ENCODE data around the gene MPLKIP.
"Not testable (repeated sequence)": the region's sequence is repeated elsewhere in the genome, so short reads cannot be mapped to it uniquely, and the experiment has no call there.

Gene MPLKIP

DNA sequence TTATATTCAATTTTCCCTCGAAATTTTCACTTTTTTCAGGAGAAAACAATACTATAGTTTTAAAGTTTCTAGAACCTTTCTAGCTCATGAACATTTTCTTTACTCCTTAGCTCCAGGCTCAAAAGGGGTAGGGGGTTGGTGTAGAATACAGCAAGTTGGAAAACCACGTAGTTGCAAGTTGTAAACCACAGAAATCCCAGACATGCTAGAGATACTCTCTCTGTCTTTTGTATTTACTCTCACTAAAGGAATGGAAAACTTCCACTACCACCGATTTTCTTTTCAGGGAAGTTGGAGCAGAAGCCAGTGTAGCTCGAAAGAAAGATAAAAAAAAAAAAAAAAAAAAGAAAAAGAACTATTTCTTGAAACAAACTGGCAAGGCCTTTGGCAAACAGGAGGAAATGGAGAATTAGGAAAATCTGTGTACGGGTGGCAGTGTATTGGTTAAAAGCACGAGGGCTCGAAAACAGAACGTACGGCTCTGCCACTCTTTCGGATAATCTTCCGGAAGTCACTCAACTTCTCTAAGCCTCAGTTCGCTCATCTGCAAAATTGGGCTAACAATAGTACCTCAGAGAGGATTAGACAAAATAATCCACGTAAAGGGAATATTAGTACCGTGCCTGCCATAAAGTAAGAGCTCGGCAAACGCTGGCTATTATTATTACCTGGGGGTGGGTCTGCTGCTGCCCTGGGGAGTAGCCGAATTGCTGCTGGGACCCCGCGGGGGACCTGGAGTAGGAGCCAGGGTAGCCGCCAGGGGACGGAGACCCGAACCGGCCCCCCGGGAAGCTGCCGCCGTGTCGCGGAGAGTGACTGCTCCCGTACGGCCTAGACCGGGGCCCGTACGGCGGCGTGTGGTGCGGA lies 628 bp downstream of the MPLKIP start:
- DNase-seq (ENCODE audit: low read depth in 2 of 2): no peak

DNA sequence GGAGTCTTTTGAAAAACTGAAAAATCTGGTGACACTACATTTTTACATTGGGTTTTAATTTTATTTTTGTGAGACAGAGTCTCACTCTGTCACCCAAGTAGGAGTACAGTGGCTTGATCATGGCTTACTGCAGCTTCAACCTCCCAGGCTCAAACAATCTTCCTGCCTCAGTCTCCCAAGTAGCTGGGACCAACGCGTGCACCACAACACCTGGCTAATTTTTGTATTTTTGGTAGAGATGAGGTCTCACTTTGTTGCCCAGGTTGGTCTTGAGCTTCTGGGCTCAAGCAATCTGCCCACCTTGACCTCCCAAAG lies 11.5 kb downstream of the MPLKIP start:
- DNase-seq (ENCODE audit: low read depth in 2 of 2): no peak

DNA sequence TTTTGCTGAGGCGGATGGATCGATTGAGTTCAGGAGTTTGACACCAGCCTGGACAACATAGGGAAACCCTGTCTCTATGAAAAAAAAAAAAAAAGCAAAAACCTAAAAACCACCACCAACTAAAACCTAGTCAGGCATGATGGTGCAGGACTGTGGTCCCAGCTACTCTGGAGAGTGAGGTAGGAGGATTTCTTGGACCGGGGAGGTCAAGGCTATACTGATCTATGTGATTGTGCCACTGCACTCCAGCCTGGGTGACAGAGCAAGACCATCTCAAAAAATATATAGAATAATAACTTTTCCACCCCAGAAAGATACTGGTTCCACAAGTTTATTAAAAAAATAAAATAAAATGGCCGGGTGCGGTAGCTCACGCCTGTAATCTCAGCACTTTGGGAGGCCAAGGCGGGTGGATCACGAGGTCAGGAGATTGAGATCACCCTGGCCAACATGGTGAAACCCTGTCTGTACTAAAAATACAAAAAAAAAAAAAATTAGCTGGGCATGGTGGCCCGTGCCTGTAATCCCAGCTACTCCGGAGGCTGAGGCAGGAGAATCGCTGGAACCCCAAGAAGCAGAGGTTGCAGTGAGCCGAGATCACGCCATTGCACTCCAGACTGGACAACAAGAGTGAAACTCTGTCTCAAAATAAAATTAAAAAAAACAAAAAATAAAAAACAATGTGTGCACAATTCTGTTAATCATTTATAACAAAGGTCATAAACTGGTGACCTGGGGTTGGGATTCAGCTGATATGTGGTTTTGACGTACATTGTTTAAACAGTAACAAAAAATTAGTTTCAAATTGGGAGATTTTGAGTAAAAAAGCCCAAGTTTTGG lies 12.1 kb downstream of the MPLKIP start:
- not testable (repeated sequence) for DNase-seq (ENCODE audit: low read depth in 2 of 2)

DNA sequence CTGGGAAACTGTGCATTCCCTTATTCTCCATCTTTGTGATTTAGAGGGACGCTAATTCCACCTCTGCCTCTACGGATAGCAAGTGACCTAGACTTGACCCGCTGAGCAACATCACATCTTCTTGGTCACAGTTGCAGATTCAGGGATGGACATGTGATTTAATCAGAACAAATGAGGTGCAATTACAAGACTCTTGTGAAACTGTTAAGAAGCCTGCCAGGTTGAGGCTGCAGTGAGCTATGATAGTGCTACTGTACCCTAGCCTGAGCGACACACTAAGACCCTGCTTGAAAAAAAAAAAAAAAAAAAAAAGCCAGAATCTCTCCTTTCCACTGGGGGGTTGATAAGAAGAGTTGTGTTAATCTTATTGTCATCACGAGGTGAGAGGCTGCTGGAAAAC lies 14.4 kb downstream of the MPLKIP start:
- DNase-seq (ENCODE audit: low read depth in 2 of 2): no peak

- DNase-seq (ENCODE audit: low read depth in 2 of 2): not testable (repeated sequence)
These were observed 16.2 kb downstream of the MPLKIP start for GRCh38 chr7:40118201-40118600.

DNA sequence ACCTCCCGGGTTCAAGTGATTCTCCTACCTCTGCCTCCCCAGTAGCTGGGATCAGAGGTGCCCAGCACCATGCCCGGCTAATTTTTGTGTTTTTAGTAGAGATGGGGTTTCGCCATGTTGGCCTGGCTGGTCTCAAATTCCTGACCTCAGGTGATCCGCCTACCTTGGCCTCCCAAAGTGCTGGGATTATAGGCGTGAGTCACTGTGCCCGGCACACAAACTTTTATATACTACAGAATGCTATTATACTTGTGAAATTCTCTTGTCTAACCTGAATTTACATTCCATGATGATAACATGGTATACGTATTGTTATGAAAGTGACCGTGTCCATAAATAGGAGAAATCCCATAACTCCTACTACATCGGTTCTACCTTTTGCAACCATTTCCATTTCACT lies 17.2 kb downstream of the MPLKIP start:
- not testable (repeated sequence) for DNase-seq (ENCODE audit: low read depth in 2 of 2)

- DNase-seq (ENCODE audit: low read depth in 2 of 2): no peak
These were observed 18.5 kb downstream of the MPLKIP start for GRCh38 chr7:40115936-40116335.

GRCh38 chr7:40105879-40106473 lies 28.4 kb downstream of the MPLKIP start:
- DNase-seq (ENCODE audit: low read depth in 2 of 2): no peak

GRCh38 chr7:40102897-40103296 lies 31.5 kb downstream of the MPLKIP start:
- no peak for DNase-seq (ENCODE audit: low read depth in 2 of 2)

DNA sequence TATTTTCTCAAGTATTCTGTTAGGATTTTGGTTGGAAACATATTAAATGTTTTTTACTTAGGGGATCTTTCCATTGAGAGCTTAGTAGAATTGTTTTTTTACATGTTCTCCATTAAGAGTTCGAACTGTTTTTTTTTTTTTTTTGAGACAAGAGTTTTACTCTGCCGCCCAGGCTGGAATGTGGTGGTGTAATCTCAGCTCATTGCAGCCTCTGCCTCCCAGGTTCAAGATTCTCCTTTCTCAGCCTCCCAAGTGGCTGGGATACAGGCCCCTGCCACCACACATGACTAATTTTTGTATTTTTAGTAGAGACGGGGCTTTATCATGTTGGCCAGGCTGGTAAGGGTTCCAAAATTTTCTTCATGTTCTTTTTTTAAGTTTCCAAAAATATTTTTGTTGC lies 33.2 kb downstream of the MPLKIP start:
- no peak for DNase-seq (ENCODE audit: low read depth in 2 of 2)

GRCh38 chr7:40099837-40100236 lies 34.6 kb downstream of the MPLKIP start:
- DNase-seq (ENCODE audit: low read depth in 2 of 2): no peak

- DNase-seq (ENCODE audit: low read depth in 2 of 2): no peak
These were observed 35.6 kb downstream of the MPLKIP start for GRCh38 chr7:40098810-40099209.

GRCh38 chr7:40097728-40098127 lies 36.7 kb downstream of the MPLKIP start:
- DNase-seq (ENCODE audit: low read depth in 2 of 2): no peak

DNA sequence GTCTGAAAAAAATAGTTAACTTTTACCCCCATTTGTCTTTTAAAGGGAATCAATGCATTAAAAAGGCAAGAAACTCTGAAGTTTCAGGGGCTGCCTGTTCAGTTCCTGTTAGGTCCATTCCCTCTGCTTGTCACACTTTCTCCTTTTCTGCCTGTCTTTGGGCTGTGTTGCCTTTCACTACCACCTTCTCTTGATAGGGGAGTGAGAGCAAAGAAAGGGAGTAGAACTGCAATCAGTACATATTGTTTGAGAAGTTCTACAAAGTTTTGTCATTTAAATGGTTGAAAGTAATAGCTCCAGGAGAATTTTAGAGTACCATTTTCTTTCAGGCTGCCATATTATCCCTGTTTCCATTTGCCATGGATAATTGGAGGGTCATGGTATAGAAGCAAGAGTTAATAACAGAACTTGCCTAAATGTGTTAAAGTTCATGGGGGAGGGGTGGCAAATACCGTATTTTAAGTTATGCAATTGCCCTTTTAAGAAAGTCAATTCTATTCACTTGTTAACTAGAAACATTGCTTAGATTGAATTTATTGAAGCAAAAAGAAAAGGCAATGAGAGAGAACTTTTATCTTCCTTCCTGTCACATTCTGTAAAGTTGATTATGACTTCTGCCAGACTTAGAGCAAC lies 38.6 kb downstream of the MPLKIP start:
- no peak for DNase-seq (ENCODE audit: low read depth in 2 of 2)

DNA sequence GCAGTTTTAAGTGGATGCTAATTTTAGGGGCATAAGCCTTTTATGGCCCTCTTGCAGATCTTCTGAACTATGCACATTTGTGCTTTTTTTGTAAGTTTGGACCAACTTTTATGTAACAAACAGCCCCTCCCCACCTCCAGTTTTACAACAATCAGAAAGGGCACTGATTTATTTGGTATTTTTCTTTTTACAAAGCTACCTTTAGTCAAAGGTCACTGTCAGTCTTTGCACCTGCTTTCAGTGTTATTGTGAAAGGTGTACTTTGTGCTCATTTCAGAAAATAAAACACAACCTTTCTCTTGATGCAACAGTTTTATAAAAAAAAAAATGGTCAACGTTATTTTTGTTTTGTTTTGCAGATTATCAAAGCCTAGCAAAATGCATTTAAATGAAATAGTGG lies 39.2 kb downstream of the MPLKIP start:
- no peak for DNase-seq (ENCODE audit: low read depth in 2 of 2)

GRCh38 chr7:40093631-40094350 lies 40.6 kb downstream of the MPLKIP start:
- no peak for DNase-seq (ENCODE audit: low read depth in 2 of 2)

DNA sequence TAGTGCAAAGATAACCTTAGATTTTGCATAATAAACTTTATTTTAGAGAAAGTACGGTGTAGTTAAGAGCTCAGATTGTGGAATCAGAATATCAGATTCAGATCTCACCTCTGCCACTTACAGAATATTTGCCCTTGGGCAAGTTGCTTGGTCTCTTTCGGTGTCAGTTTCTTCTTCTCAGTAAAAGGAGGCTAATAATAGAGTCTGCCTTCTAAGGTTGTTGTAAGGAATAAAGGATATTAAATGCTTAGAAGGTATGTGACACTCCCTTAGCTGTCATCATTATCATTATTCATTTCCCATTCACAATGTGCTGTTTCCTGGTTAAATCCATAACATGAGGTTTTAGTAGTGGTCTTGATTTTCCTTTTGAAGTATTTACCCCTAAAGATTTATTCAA lies 42.2 kb downstream of the MPLKIP start:
- no peak for DNase-seq (ENCODE audit: low read depth in 2 of 2)

GRCh38 chr7:40077849-40078248 lies 56.6 kb downstream of the MPLKIP start:
- DNase-seq (ENCODE audit: low read depth in 2 of 2): no peak
